A673 (cell line): ENCODE data around the gene GBF1.

Source experiments
- EZH2 ChIP-seq: fragments of 200-600 bp; sonication (generic); IDR thresholded peaks from 2 replicates; pipeline ENCODE4 v1.6.1; 2017; ENCODE audit warnings: borderline replicate concordance, low read depth, mild to moderate bottlenecking, mixed read lengths, antibody characterized with exemption, low read length; ENCODE audit not compliant: poor library complexity, severe bottlenecking
- TF ChIP-seq, protein P1 (sequence below): fragments of 300-800, 200-600 bp; sonication (generic); conservative IDR thresholded peaks from 2 replicates; pipeline ENCODE4 v1.5.1; 2017; ENCODE audit warnings: low read depth, mild to moderate bottlenecking, antibody characterized with exemption, low read length, moderate library complexity, mixed read lengths

DNA sequence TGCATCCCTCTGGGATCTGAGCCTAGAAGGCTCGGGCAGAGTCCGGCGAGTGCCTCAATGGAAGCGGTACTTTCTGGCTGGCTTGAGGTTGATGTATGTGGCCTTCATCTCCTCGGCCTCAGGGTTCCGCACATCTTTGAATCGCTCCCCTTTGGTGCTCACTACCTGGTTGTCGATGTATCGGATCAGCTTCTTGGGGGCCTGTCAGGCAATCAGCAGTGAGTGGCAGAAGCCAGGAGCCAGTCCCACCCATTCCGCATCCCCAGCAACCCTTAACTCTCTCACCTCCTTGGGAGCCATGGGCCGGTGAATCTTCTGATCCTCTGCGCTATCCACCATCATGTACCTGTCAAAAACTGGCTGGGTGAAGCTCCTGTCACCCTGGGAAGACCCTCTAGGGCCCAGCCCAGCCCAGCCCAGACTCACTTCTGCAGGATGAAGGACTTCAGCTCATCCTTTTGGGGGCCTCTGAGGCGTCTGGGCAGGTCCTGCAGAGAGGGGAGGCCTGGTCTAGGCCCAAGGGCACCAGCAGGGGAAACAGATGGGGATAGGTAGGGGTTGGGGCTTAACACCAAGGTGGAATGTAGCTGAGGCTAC lies 178.1 kb downstream of the GBF1 start:
- TF ChIP-seq, protein P1, sequence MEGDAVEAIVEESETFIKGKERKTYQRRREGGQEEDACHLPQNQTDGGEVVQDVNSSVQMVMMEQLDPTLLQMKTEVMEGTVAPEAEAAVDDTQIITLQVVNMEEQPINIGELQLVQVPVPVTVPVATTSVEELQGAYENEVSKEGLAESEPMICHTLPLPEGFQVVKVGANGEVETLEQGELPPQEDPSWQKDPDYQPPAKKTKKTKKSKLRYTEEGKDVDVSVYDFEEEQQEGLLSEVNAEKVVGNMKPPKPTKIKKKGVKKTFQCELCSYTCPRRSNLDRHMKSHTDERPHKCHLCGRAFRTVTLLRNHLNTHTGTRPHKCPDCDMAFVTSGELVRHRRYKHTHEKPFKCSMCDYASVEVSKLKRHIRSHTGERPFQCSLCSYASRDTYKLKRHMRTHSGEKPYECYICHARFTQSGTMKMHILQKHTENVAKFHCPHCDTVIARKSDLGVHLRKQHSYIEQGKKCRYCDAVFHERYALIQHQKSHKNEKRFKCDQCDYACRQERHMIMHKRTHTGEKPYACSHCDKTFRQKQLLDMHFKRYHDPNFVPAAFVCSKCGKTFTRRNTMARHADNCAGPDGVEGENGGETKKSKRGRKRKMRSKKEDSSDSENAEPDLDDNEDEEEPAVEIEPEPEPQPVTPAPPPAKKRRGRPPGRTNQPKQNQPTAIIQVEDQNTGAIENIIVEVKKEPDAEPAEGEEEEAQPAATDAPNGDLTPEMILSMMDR = no peak
- TF ChIP-seq EZH2 = no peak
